ENCODE results near the gene RIPPLY1. TPM values are rescaled to one million over a fixed set of nuclear protein-coding genes. Genes with fewer than 3 reads are reported as not detected.

Gene RIPPLY1
- total RNA-seq, 1 donor from 2014 or later, result not detected

DNA sequence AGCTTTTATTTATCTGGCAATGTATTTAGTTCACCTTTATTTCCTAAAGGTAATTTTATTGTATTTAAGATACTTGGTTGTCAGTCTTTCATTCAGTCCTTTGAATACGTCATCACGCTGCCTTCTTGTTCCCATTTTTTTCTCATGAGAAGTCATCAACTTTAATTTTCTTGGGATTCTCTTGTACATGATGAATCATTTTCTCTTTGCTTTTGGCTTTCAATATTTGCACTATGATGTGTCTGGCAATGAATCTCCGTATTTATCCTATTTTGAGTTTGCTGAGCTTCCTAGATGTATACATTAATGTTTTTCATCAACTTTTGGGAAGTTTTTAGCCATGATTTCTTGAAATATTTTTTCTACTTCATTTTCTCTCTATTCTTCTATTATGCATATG lies 45.5 kb upstream of the RIPPLY1 start:
- Histone ChIP-seq H3K27me3 (no peaks in the 10 kb centered on the region), H3K4me3 (no peak overlapping the region), H3K4me1 (no peaks in the 10 kb centered on the region), H3K27ac (no peak overlapping the region), H3K9me3 (no peaks in the 10 kb centered on the region), H3K36me3 (no peaks in the 10 kb centered on the region)
- ATAC-seq (no peak), DNase-seq (no peak)
- TF ChIP-seq, protein P1, sequence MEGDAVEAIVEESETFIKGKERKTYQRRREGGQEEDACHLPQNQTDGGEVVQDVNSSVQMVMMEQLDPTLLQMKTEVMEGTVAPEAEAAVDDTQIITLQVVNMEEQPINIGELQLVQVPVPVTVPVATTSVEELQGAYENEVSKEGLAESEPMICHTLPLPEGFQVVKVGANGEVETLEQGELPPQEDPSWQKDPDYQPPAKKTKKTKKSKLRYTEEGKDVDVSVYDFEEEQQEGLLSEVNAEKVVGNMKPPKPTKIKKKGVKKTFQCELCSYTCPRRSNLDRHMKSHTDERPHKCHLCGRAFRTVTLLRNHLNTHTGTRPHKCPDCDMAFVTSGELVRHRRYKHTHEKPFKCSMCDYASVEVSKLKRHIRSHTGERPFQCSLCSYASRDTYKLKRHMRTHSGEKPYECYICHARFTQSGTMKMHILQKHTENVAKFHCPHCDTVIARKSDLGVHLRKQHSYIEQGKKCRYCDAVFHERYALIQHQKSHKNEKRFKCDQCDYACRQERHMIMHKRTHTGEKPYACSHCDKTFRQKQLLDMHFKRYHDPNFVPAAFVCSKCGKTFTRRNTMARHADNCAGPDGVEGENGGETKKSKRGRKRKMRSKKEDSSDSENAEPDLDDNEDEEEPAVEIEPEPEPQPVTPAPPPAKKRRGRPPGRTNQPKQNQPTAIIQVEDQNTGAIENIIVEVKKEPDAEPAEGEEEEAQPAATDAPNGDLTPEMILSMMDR (IDR thresholded peaks at IDR 0.05), result no peak
- intact Hi-C loops (cut with DNase I), result no loop called here

GRCh38 chrX:106946464-106946863 lies 43.3 kb upstream of the RIPPLY1 start:
- H3K4me3 ChIP-seq, result no peak overlapping the region
- no peak for ATAC-seq

GRCh38 chrX:106940068-106940467 lies 36.9 kb upstream of the RIPPLY1 start:
- H3K9me3 ChIP-seq, result no peaks in the 10 kb centered on the region
- no peaks in the 10 kb centered on the region for H3K4me1 ChIP-seq
- no peaks in the 10 kb centered on the region for H3K36me3 ChIP-seq
- H3K27ac ChIP-seq, result no peak overlapping the region
- no peak for ATAC-seq
- H3K27me3 ChIP-seq, result no peaks in the 10 kb centered on the region
- no peak for DNase-seq
- intact Hi-C loops (cut with DNase I), result no loop called here
- H3K4me3 ChIP-seq, result no peak overlapping the region
- TF ChIP-seq, protein P1 (IDR thresholded peaks at IDR 0.05), result no peak

More at GRCh38 chrX:106946464-106946863, 43.3 kb upstream of the RIPPLY1 start:
- Histone ChIP-seq H3K27ac (no peak overlapping the region), H3K36me3 (no peaks in the 10 kb centered on the region), H3K27me3 (no peaks in the 10 kb centered on the region), H3K9me3 (no peaks in the 10 kb centered on the region), H3K4me1 (no peaks in the 10 kb centered on the region)
- TF ChIP-seq, protein P1 (IDR thresholded peaks at IDR 0.05), result no peak
- intact Hi-C loops (cut with DNase I), result no loop called here
- DNase-seq, result no peak

DNA sequence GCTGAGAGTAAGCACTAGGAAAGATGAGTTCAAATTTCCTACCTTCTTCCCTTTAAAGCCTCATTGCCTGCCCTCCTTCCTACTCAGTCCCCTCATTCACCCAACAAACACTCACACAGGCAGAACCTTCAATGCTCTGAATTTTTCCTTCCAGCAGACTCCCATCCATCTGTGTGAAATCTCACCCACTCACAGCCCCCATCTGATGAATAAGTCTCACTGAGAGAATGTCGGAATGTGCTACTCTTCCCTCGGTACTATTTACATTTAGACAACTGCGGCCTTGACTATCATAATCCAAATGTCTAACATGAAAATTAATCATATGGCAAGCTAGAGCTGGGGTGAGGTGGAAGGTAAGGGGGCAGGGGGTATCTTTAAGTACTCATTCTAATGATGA lies 36.4 kb upstream of the RIPPLY1 start:
- H3K27ac ChIP-seq, result no peak overlapping the region
- no peak overlapping the region for H3K4me3 ChIP-seq
- no peaks in the 10 kb centered on the region for H3K36me3 ChIP-seq
- ATAC-seq (no peak), DNase-seq (no peak)
- TF ChIP-seq, protein P1 (IDR thresholded peaks at IDR 0.05), result no peak
- H3K4me1 ChIP-seq, result no peaks in the 10 kb centered on the region
- no peaks in the 10 kb centered on the region for H3K9me3 ChIP-seq
- no peaks in the 10 kb centered on the region for H3K27me3 ChIP-seq
- intact Hi-C loops (cut with DNase I), result no loop called here

DNA sequence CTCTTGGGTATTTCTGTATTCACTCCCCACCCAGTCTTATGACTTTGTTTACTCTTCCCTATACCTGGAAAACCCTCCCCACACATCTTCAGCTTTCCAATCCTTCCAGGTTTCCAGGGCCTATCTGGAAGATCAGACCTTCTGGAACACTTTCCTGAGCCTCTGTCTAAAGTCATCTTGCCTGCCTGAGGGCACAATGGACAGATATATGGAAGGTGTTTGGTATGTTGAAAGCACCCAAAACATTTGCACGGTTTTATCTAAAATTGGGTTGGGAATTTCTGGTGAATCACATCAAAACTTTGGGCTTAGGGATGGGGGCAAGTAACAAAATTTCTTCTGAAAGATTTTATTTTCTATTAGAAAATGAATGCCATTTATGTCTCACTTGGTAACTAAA lies 33.1 kb upstream of the RIPPLY1 start:
- ATAC-seq (no peak), DNase-seq (no peak)
- Histone ChIP-seq H3K4me3 (no peak overlapping the region), H3K9me3 (no peaks in the 10 kb centered on the region), H3K4me1 (peaks cover 7% of the 10 kb centered on the region), H3K27me3 (no peaks in the 10 kb centered on the region), H3K27ac (no peak overlapping the region), H3K36me3 (no peaks in the 10 kb centered on the region)
- intact Hi-C loops (cut with DNase I), result no loop called here
- TF ChIP-seq, protein P1 (IDR thresholded peaks at IDR 0.05), result no peak

DNA sequence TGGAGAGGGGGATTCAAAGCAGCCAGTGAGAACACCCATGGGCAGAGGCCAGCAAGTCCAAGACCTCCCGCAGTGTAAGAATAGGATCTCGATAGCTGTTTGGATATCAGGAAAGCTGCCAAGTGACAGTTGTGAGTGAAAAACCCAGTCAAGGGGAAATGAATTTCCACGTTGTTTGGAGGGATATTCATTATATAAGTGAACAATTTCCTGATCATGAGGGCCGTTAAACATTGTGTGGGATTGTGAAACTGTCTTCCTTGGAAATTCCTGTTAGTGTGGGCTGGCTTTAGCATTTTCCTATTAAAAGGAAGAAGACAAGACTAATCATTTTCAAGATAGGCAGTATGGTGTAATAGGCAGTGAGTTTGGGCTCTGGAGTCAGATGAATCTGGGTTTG lies 32.0 kb upstream of the RIPPLY1 start:
- Histone ChIP-seq H3K4me1 (peaks cover 7% of the 10 kb centered on the region), H3K36me3 (no peaks in the 10 kb centered on the region), H3K27me3 (no peaks in the 10 kb centered on the region), H3K27ac (no peak overlapping the region), H3K9me3 (no peaks in the 10 kb centered on the region), H3K4me3 (no peak overlapping the region)
- DNase-seq (no peak), ATAC-seq (no peak)
- TF ChIP-seq, protein P1 (IDR thresholded peaks at IDR 0.05), result no peak
- intact Hi-C loops (cut with DNase I), result no loop called here

All from upper lobe of right lung (tissue), 1 donor.